SK-N-MC (cell line): ENCODE results near the gene RASA3.

Experiments used
- DNase-seq: peaks from one replicate; pipeline ENCODE4 v3.0.0-alpha.2; 2011; ENCODE audit warnings: low read depth, low spot score
- H3K27ac ChIP-seq: fragments of 200-600 bp; sonication (generic); 2 replicates; pipeline ENCODE4 v1.5.1; 2016; ENCODE audit warnings: mixed run types
- H3K36me3 ChIP-seq: fragments of 200-600 bp; sonication (generic); 2 replicates; pipeline ENCODE4 v1.6.1; 2017; ENCODE audit warnings: antibody characterized with exemption, low read length, mixed read lengths; ENCODE audit not compliant: insufficient read depth
- H3K4me3 ChIP-seq: fragments of 200-600 bp; sonication (generic); 2 replicates; pipeline ENCODE4 v1.5.1; 2016
- H3K9ac ChIP-seq: fragments of 200-600 bp; sonication (generic); 2 replicates; pipeline ENCODE4 v1.8.0; 2017; ENCODE audit warnings: mixed run types, mixed read lengths; ENCODE audit not compliant: insufficient read length
- H3K9me3 ChIP-seq: fragments of 200-600 bp; sonication (generic); 2 replicates; pipeline ENCODE4 v1.6.1; 2017; ENCODE audit warnings: low read depth, mild to moderate bottlenecking, antibody characterized with exemption, low read length, moderate library complexity, mixed read lengths
- EZH2 ChIP-seq: fragments of 200-600 bp; sonication (generic); IDR thresholded peaks from one replicate; pipeline ENCODE4 v1.6.1; 2017; ENCODE audit warnings: antibody characterized with exemption
- FOXP2 ChIP-seq: optimal IDR thresholded peaks from 2 replicates; pipeline ENCODE3; 2011; ENCODE audit warnings: mild to moderate bottlenecking, moderate library complexity; ENCODE audit not compliant: insufficient read depth; ENCODE audit errors: extremely low read length, control extremely low read depth
- POLR2AphosphoS5 ChIP-seq: IDR thresholded peaks from 2 replicates; pipeline ENCODE4 v1.6.1; 2012; ENCODE audit warnings: mild to moderate bottlenecking, low read depth, low read length, borderline replicate concordance

The RASA3 gene

DNA sequence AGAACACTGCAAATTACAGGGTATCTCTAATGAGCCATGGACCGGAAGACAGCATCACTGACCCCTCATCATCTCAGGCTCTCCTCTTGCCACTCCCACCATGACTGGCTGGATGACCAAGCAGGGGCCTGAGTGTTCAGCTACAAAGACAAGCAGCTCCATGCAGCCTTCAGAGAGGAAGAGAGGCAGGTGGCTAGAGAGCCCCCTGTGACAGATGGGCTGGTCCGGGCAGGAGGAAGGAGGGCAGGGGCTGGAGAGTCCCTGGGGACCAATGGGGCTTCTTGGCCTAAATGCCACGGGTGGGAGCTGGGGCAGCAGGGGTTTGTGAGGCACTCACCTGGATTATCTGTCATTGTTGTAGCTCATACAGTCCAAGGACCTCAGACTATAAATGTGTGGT lies 12.8 kb upstream of the RASA3 start:
- Histone ChIP-seq H3K27ac (no peak overlapping the region), H3K4me3 (no peak overlapping the region), H3K36me3 (no peaks in the 10 kb centered on the region), H3K9ac (no peak overlapping the region), H3K9me3 (no peaks in the 10 kb centered on the region)
- DNase-seq, result no peak
- TF ChIP-seq FOXP2, result no peak
- no peak for TF ChIP-seq POLR2AphosphoS5

DNA sequence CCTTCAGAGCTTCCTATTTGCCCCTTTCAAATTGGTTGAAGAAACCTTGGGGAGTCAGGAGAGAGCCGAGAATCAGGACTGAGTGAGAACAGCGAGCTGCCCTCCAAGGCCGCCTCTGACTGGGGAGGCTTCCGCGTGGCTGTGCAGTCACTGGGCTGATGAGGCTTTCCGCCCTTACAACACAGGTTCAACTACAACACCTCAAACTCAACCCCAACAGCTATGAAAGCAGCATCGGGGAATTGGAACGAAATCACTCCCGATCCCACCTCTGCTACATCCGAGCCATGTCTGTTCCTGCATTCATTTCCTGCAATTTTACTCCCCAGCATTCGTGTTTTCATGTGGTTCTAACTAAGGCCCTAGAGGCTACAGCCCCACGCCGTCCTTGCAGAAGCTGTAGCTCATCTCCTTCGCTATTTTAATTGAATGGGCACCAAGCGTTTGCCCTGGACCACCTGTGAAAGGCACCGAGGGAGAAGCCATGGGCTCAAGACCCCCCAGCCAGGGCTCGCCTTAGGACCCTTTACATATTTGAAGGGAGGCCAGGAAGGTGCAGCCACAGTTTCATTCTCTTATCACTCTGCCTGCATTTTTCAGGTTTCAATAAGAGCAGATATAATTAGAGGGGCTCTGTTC lies 12.3 kb upstream of the RASA3 start:
- no peaks in the 10 kb centered on the region for H3K9me3 ChIP-seq
- no peak for DNase-seq
- H3K9ac ChIP-seq, result no peak overlapping the region
- no peak overlapping the region for H3K27ac ChIP-seq
- no peak for TF ChIP-seq FOXP2
- no peak for TF ChIP-seq EZH2
- no peak for TF ChIP-seq POLR2AphosphoS5
- H3K36me3 ChIP-seq, result no peaks in the 10 kb centered on the region
- H3K4me3 ChIP-seq, result no peak overlapping the region

DNA sequence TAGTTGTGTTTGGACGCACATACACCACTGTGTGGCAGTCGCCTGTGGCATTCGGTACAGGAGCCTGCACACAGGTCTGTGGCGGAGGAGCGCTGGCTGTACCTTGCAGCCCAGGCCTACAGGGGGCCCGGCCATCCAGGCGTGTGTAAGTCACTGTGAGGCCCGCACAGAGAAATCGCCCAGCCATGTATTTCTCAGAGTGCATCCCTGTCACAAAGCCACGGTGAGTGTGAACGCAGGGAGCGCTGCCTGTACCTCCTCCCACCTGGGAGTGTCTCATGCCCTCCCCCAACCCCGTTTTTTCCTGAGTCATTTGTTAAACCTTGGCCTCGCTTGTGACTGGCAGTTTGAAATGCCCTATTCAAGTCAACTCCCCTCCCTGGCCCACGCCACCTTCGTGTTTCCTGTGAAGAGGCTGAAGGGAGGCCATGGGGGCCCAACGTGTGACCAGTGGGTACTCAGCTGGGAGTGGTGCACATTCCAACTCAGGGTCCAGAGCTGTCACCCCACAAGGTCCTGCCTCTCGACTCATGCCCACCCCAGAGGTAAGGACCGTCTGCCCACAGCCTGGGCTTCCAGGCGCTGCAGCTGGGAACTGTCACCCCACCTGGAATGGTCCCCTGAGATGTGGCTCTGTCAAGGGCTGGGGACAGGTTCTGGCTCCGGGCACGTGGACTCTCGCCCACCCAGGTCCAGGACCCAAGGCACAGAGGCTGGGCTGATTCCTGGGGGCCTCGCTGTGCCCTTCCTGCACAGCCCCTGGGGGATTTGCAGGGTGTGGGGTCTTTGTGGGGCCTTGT lies 11.6 kb upstream of the RASA3 start:
- H3K36me3 ChIP-seq, result no peaks in the 10 kb centered on the region
- DNase-seq, result no peak
- H3K9ac ChIP-seq, result no peak overlapping the region
- H3K27ac ChIP-seq, result no peak overlapping the region
- TF ChIP-seq POLR2AphosphoS5 (no peak), EZH2 (no peak), FOXP2 (no peak)
- no peaks in the 10 kb centered on the region for H3K9me3 ChIP-seq
- no peak overlapping the region for H3K4me3 ChIP-seq

DNA sequence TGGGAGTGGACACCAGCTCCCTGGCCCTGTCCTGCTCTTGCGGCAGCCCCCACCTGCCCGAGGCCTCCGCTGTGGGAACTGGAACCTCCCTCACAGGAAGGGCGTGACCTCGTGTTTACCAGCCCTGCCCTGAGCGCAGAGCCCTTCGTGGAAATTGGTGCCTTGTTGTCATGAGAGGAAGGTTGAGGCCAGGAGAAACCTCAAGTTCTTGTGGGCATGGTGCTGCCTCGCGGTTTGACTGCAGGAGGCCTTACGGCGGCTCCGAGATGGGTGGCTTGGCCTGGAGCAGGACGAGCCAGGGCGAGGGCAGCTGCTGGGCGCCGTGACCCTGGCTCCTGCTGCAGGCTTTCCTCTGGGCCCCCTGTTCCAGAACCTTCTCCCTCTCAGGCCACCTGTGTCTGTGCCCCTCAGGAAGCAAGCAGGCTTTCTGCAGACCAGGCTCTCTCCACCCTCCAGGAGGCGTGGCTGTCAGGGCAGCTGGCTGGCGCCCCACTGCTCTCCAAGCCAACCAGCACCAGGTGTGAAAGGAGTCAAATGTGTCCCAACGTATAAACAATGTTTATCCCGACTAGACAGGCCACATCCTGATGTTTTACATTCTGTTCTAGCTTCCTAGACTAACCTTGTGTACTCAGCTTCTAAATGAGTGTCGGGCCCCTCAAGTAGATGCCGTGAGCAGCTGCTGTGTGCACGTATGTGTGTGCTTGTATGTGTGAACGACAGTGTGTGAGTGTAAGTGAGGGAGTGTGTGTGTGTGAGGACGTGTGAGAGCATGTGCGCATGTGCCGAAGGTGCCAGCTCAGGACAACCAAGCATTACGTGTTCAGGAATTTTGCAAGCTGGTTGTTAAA lies 10.4 kb upstream of the RASA3 start:
- H3K9me3 ChIP-seq, result no peaks in the 10 kb centered on the region
- no peak for DNase-seq
- TF ChIP-seq EZH2 (no peak), FOXP2 (no peak), POLR2AphosphoS5 (no peak)
- H3K9ac ChIP-seq, result no peak overlapping the region
- H3K27ac ChIP-seq, result no peak overlapping the region
- H3K36me3 ChIP-seq, result no peaks in the 10 kb centered on the region
- no peak overlapping the region for H3K4me3 ChIP-seq

DNA sequence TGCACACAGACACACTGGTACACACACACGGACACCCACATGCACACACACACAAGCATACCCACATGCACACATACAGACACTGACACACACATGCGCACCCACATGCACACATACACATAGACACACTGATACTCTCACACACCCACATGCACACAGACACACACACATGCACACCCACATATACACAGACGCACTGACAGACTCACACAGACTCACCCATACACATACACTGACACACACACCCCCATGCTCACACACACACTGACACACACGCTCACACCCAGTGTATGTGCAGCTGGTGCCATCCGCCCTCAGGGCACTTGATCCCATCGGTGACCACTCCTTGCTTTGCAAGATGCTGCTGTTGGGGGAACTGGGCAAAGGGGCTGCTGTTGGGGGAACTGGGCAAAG lies 9.7 kb upstream of the RASA3 start:
- H3K36me3 ChIP-seq, result no peaks in the 10 kb centered on the region
- H3K9me3 ChIP-seq, result no peaks in the 10 kb centered on the region
- no peak overlapping the region for H3K4me3 ChIP-seq
- TF ChIP-seq POLR2AphosphoS5, result no peak
- TF ChIP-seq EZH2, result no peak
- no peak for TF ChIP-seq FOXP2
- H3K9ac ChIP-seq, result no peak overlapping the region
- H3K27ac ChIP-seq, result no peak overlapping the region
- no peak for DNase-seq

DNA sequence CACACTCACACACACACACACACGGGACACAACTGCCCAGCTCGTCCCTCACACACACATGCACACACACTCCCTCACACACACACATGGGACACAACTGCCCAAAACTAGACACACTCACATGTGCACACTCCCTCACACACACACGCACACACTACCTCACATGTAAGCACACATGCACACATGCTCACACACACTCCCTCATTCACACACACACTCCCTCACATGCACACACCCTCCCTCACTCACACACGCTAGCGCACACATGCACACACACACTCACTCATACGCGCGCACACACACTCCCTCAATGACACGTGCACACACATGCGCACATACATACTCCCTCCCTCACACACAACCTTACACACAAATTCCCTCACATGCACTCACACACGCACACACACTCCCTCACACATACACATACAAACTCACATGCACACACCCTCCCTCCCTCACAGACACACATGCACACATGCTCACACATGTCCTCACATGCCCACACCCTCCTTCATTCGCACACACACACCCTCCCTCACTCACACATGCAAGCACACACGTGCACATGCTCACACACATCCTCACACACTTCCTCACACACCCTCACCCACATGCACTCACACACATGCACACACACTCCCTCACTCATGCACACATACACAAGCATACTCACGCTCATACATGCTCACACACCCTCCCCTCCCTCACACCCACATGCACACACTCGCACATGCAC lies 9.0 kb upstream of the RASA3 start:
- DNase-seq, result no peak
- H3K9ac ChIP-seq, result no peak overlapping the region
- no peak overlapping the region for H3K27ac ChIP-seq
- no peak overlapping the region for H3K4me3 ChIP-seq
- TF ChIP-seq EZH2 (no peak), POLR2AphosphoS5 (no peak), FOXP2 (no peak)
- H3K9me3 ChIP-seq, result no peaks in the 10 kb centered on the region
- H3K36me3 ChIP-seq, result no peaks in the 10 kb centered on the region

DNA sequence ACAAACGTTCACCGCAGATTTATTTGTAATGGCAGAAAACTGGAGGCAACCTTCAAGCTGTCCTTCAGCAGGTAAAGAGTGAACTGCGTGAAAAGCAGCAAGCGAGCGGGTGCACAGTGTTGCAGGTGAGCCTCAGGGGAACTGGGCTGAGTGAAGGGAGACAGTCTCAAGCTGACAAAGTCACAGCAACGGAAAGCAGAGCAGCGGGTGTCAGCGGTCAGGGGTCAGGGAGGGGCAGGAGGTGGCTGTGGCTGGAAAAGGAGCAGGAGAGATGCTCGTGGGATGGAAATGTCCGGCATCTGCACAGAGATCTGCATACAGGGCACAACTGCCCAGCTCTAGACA lies 8.5 kb upstream of the RASA3 start:
- Histone ChIP-seq H3K36me3 (no peaks in the 10 kb centered on the region), H3K9me3 (no peaks in the 10 kb centered on the region), H3K4me3 (no peak overlapping the region), H3K9ac (no peak overlapping the region), H3K27ac (no peak overlapping the region)
- TF ChIP-seq FOXP2 (no peak), POLR2AphosphoS5 (no peak), EZH2 (no peak)
- DNase-seq, result no peak
